H9 (cell line): Measurements from ENCODE around the gene UNC5A. TPM values are rescaled to one million over a fixed set of nuclear protein-coding genes. Genes with fewer than 3 reads are reported as not detected.

Source experiments
- DNase-seq: peaks from one replicate; pipeline ENCODE4 v3.0.0-alpha.2; 2017
- H2AFZ ChIP-seq: one replicate; pipeline ENCODE4 v1.6.1; 2013; ENCODE audit warnings: mild to moderate bottlenecking, low read length, control low read depth, moderate library complexity
- H2AK5ac ChIP-seq: 2 replicates; pipeline ENCODE4 v1.6.1; 2013; ENCODE audit warnings: low read length, control low read depth, mixed read lengths; ENCODE audit not compliant: insufficient read length
- H2BK120ac ChIP-seq: one replicate; pipeline ENCODE4 v1.6.1; 2013; ENCODE audit warnings: low read depth, mild to moderate bottlenecking, low read length, control low read depth, inconsistent platforms; ENCODE audit not compliant: poor library complexity, severe bottlenecking
- H2BK12ac ChIP-seq: 2 replicates; pipeline ENCODE4 v1.6.1; 2013; ENCODE audit warnings: low read length, control low read depth, mixed read lengths, low read depth; ENCODE audit not compliant: insufficient read length
- H2BK15ac ChIP-seq: 2 replicates; pipeline ENCODE4 v1.6.1; 2013; ENCODE audit warnings: low read depth, low read length, control low read depth
- H2BK20ac ChIP-seq: one replicate; pipeline ENCODE4 v1.6.1; 2013; ENCODE audit warnings: low read depth, mild to moderate bottlenecking, low read length, control low read depth, inconsistent platforms; ENCODE audit not compliant: poor library complexity, severe bottlenecking
- H2BK5ac ChIP-seq: 2 replicates; pipeline ENCODE4 v1.6.1; 2013; ENCODE audit warnings: low read length, control low read depth, mixed read lengths; ENCODE audit not compliant: insufficient read length
- H3K14ac ChIP-seq: 2 replicates; pipeline ENCODE4 v1.6.1; 2013; ENCODE audit warnings: low read length, control low read depth; ENCODE audit not compliant: insufficient read depth
- H3K18ac ChIP-seq: 2 replicates; pipeline ENCODE4 v1.6.1; 2013; ENCODE audit warnings: low read depth, mild to moderate bottlenecking, mixed read lengths, low read length, control low read depth; ENCODE audit not compliant: insufficient read length
- H3K23ac ChIP-seq: 2 replicates; pipeline ENCODE4 v1.6.1; 2013; ENCODE audit warnings: low read length, control low read depth, mixed read lengths, low read depth; ENCODE audit not compliant: insufficient read length
- H3K23me2 ChIP-seq: 2 replicates; pipeline ENCODE4 v1.6.1; 2013; ENCODE audit warnings: low read depth, mild to moderate bottlenecking, mixed read lengths, low read length, control low read depth; ENCODE audit not compliant: insufficient read length, poor library complexity, severe bottlenecking
- H3K27ac ChIP-seq: 2 replicates; pipeline ENCODE4 v1.5.1; 2013; ENCODE audit warnings: low read length, control low read depth, mixed read lengths, low read depth; ENCODE audit not compliant: insufficient read length
- H3K27me3 ChIP-seq: 2 replicates; pipeline ENCODE4 v1.6.1; 2013; ENCODE audit warnings: low read length, control low read depth, inconsistent platforms; ENCODE audit not compliant: insufficient read depth
- H3K4ac ChIP-seq: 2 replicates; pipeline ENCODE4 v1.6.1; 2013; ENCODE audit warnings: low read depth, mild to moderate bottlenecking, control low read depth, inconsistent platforms, low read length, moderate library complexity
- H3K4me1 ChIP-seq: 2 replicates; pipeline ENCODE4 v1.6.1; 2013; ENCODE audit warnings: low read length, control low read depth, inconsistent platforms; ENCODE audit not compliant: insufficient read depth
- H3K4me2 ChIP-seq: 2 replicates; pipeline ENCODE4 v1.6.1; 2013; ENCODE audit warnings: low read length, control low read depth, mixed read lengths; ENCODE audit not compliant: insufficient read length, insufficient read depth
- H3K56ac ChIP-seq: 2 replicates; pipeline ENCODE4 v1.6.1; 2013; ENCODE audit warnings: low read depth, mild to moderate bottlenecking, mixed read lengths, low read length, control low read depth; ENCODE audit not compliant: insufficient read length
- H3K79me1 ChIP-seq: 2 replicates; pipeline ENCODE4 v1.6.1; 2013; ENCODE audit warnings: low read depth, mild to moderate bottlenecking, moderate library complexity, low read length, control low read depth, inconsistent platforms; ENCODE audit not compliant: insufficient read depth, poor library complexity, severe bottlenecking
- H3K79me2 ChIP-seq: 2 replicates; pipeline ENCODE4 v1.6.1; 2013; ENCODE audit warnings: low read length, control low read depth, inconsistent platforms; ENCODE audit not compliant: insufficient read depth
- H3K9ac ChIP-seq: 2 replicates; pipeline ENCODE4 v1.6.1; 2013; ENCODE audit warnings: low read length, control low read depth, mixed read lengths; ENCODE audit not compliant: insufficient read length; ENCODE audit errors: extremely low read depth
- H3K9me3 ChIP-seq: one replicate; pipeline ENCODE4 v1.6.1; 2013; ENCODE audit warnings: low read depth, low read length, inconsistent platforms; ENCODE audit not compliant: control insufficient read depth
- H3T11ph ChIP-seq: one replicate; pipeline ENCODE4 v1.6.1; 2013; ENCODE audit warnings: mild to moderate bottlenecking, low read length, control low read depth, inconsistent platforms
- H4K20me1 ChIP-seq: one replicate; pipeline ENCODE4 v1.6.1; 2013; ENCODE audit not compliant: control insufficient read depth, insufficient read length, insufficient read depth
- H4K5ac ChIP-seq: 2 replicates; pipeline ENCODE4 v1.6.1; 2013; ENCODE audit warnings: low read depth, mild to moderate bottlenecking, mixed read lengths, low read length, control low read depth; ENCODE audit not compliant: insufficient read length
- H4K8ac ChIP-seq: replicated peaks from 2 replicates; pipeline ENCODE4 v1.6.1; 2013; ENCODE audit warnings: low read length, control low read depth, mixed read lengths, low read depth; ENCODE audit not compliant: insufficient read length
- H4K91ac ChIP-seq: 2 replicates; pipeline ENCODE4 v1.6.1; 2013; ENCODE audit warnings: low read depth, mild to moderate bottlenecking, moderate library complexity, mixed read lengths, low read length, control low read depth; ENCODE audit not compliant: insufficient read length
- H3K27ac Mint-ChIP-seq, 3 experiments: 2 replicates in 2 of 3; 3 replicates in 1 of 3; pipeline ENCODE4 v1.8.0; 2020 to 2021; ENCODE audit warnings: mixed read lengths in 3 of 3, mild to moderate bottlenecking in 1 of 3, moderate library complexity in 1 of 3
- H3K27me3 Mint-ChIP-seq: 2 replicates; pipeline ENCODE4 v1.8.0; 2021; ENCODE audit warnings: low read depth, mild to moderate bottlenecking, moderate library complexity, mixed read lengths
- H3K36me3 Mint-ChIP-seq, 3 experiments: 2 replicates in 2 of 3; 3 replicates in 1 of 3; pipeline ENCODE4 v1.8.0; 2020 to 2021; ENCODE audit warnings: low read depth in 3 of 3, mixed read lengths in 3 of 3; ENCODE audit not compliant: insufficient read depth in 1 of 3
- H3K4me1 Mint-ChIP-seq, 2 experiments: 2 replicates each; pipeline ENCODE4 v1.8.0; 2020; ENCODE audit warnings: mixed read lengths in 2 of 2
- H3K4me3 Mint-ChIP-seq, 2 experiments: 2 replicates in 1 of 2; 3 replicates in 1 of 2; pipeline ENCODE4 v1.8.0; 2020 to 2021; ENCODE audit warnings: mild to moderate bottlenecking in 2 of 2, mixed read lengths in 2 of 2, moderate library complexity in 1 of 2
- H3K9me3 Mint-ChIP-seq, 2 experiments: 2 replicates in 1 of 2; 3 replicates in 1 of 2; pipeline ENCODE4 v1.8.0; 2020; ENCODE audit warnings: mild to moderate bottlenecking in 2 of 2, mixed read lengths in 2 of 2, moderate library complexity in 1 of 2
- CTCF ChIP-seq: fragments of 200-600 bp; sonication (generic); conservative IDR thresholded peaks from 3 replicates; pipeline ENCODE4 v1.8.0; 2021; ENCODE audit warnings: antibody characterized with exemption, mild to moderate bottlenecking
- WGBS: extraction: QIAGEN DNeasy Blood & Tissue Kit; methylation state at CpG from one replicate; pipeline ENCODE4 v1.1.7; 2013; ENCODE audit warnings: missing lambda C conversion rate, low lambda C conversion rate, mixed read lengths; ENCODE audit not compliant: insufficient read length; ENCODE audit errors: extremely low coverage; 5-methylcytosine and 5-hydroxymethylcytosine counted together
- total RNA-seq: library from RNA; stranded (reverse); gene quantifications from 2 replicates; pipeline ENCODE4 v1.2.1, GENCODE V29; 2021

The UNC5A gene
- total RNA-seq, 1 experiment from 2014 or later, result 4.4 TPM

- Mint-ChIP-seq H3K27me3 (no peaks in the 10 kb centered on the region; the same call in 1 of the 2 replicates), H3K4me1 (peaks cover 10 to 19% of the 10 kb centered on the region in 2 experiments), H3K27ac (peak overlapping the region in 1 of 3 experiments; percentile 76; a peak in 1 of 7 replicates), H3K4me3 (no peak overlapping the region), H3K9me3 (no peaks in the 10 kb centered on the region), H3K36me3 (no peaks in the 10 kb centered on the region; a peak in 1 of 7 replicates)
- Histone ChIP-seq H3K9me3 (no peaks in the 10 kb centered on the region), H2AFZ (no peak overlapping the region), H3K4me1 (no peaks in the 10 kb centered on the region), H4K91ac (no peak overlapping the region), H2BK5ac (no peak overlapping the region), H2BK15ac (no peak overlapping the region), H2AK5ac (no peak overlapping the region), H3K23ac (no peak overlapping the region), H3K14ac (no peak overlapping the region), H3K23me2 (no peaks in the 10 kb centered on the region), H3K9ac (no peak overlapping the region), H3T11ph (no peak overlapping the region), H3K56ac (no peak overlapping the region), H2BK12ac (no peak overlapping the region), H3K27ac (no peak overlapping the region), H3K4me2 (no peak overlapping the region), H4K8ac (no peak overlapping the region), H3K27me3 (no peaks in the 10 kb centered on the region), H2BK120ac (no peak overlapping the region), H3K18ac (no peak overlapping the region), H2BK20ac (no peak overlapping the region), H4K20me1 (no peaks in the 10 kb centered on the region), H3K79me1 (no peaks in the 10 kb centered on the region), H3K4ac (no peak overlapping the region), H4K5ac (no peak overlapping the region), H3K79me2 (no peaks in the 10 kb centered on the region)
- no peak for TF ChIP-seq CTCF
- no CpG with 5 or more reads among the region's 6 CpGs for WGBS
- DNase-seq, result no peak
Observed at GRCh38 chr5:176882567-176882903, 72.2 kb downstream of the UNC5A start.
